Measurements from ENCODE around the gene ARID5A. TPM values are rescaled to one million over a fixed set of nuclear protein-coding genes. Genes with fewer than 3 reads are reported as not detected.

Gene ARID5A
- total and polyA plus RNA-seq, 2 of the 13 experiments (the other 11 are each of a cell fraction or from before 2014, with no cell fraction given), result 6.0 to 9.5 TPM

- 96% methylated on average over 7 of the region's 7 CpGs for WGBS (ENCODE audit: low lambda C conversion rate)
- in situ Hi-C loops (cut with HindIII; ENCODE audit: extremely low pct_ligation_motif_present, low pct_unique_long_range_greater_than_20kb), result no loop called here
- ATAC-seq (no peak), FAIRE-seq (no peak), DNase-seq (ENCODE audit: low spot score) (no peak)
- Histone ChIP-seq H3K27me3 (ENCODE audit: control insufficient read depth in 1 of 2, insufficient read depth in 2 of 2, low read length in 2 of 2) (no peaks in the 10 kb centered on the region), H3K4me2 (ENCODE audit: low read depth, low read length) (no peak overlapping the region), H3K79me2 (ENCODE audit: insufficient read depth, low read length) (no peaks in the 10 kb centered on the region), H4K20me1 (ENCODE audit: insufficient read depth, low read length) (no peaks in the 10 kb centered on the region), H3K27ac (ENCODE audit: extremely low read length, insufficient read depth, low read length) (no peak overlapping the region), H3K4me3 (replicated peaks in 1 of 3; ENCODE audit: insufficient read depth in 1 of 3, low read depth in 2 of 3, low read length in 3 of 3) (no peak overlapping the region), H3K36me3 (replicated peaks in 1 of 2; ENCODE audit: control insufficient read depth in 1 of 2, insufficient read depth in 2 of 2, low read length in 2 of 2) (no peaks in the 10 kb centered on the region; a peak in 1 of 5 replicates), H2AFZ (ENCODE audit: low read length) (no peak overlapping the region), H3K9me3 (ENCODE audit: low read length) (no peaks in the 10 kb centered on the region), H3K9ac (ENCODE audit: insufficient read depth, low read depth, low read length) (no peak overlapping the region), H3K4me1 (ENCODE audit: insufficient read depth, low read length) (peaks cover 19% of the 10 kb centered on the region)
- ChIA-PET CTCF (ENCODE audit: low intra/inter-chr PET ratio, low total read pairs) (no interaction called here), POLR2A (interaction anchor here (1.8 kb wide), 1 partner anchor 9 kb away, joined by 5 read pairs; no protein-coding TSS in a partner anchor)
- intact Hi-C loops (cut with micrococcal nuclease; ENCODE audit: unreplicated experiment), result no loop called here
- TF ChIP-seq CTCF (CRISPR knock-in tag; IDR thresholded peaks at IDR 0.05), result 0 out of 2 replicates have a peak, but pooled peaks have one; percentile 2
- no peak for TF ChIP-seq DMAP1 (CRISPR knock-in tag; IDR thresholded peaks at IDR 0.05)
- TF ChIP-seq RBFOX2 (IDR thresholded peaks at IDR 0.05; ENCODE audit: low read depth, low read length), result no peak
- TF ChIP-seq NONO (IDR thresholded peaks at IDR 0.05), result no peak
- TF ChIP-seq NONO (CRISPR knock-in tag; conservative IDR thresholded peaks at IDR 0.05), result no peak
- 0 out of 2 replicates have a peak, but pooled peaks have one; percentile 38 for TF ChIP-seq ZNF263 (CRISPR knock-in tag; IDR thresholded peaks at IDR 0.05)
- TF ChIP-seq ARNT (IDR thresholded peaks at IDR 0.05), result no peak
- no TSS peak for BruUV-seq (replicated peaks)
These were observed 10.7 kb downstream of the ARID5A start for GRCh38 chr2:96547203-96547641.

- H3K36me3 ChIP-seq (replicated peaks in 1 of 2; ENCODE audit: control insufficient read depth in 1 of 2, insufficient read depth in 2 of 2, low read length in 2 of 2), result no peaks in the 10 kb centered on the region; a peak in 1 of 5 replicates
- FAIRE-seq, result no peak
- H3K9ac ChIP-seq (ENCODE audit: insufficient read depth, low read depth, low read length), result no peak overlapping the region
- H3K4me2 ChIP-seq (ENCODE audit: low read depth, low read length), result no peak overlapping the region
- intact Hi-C loops (cut with micrococcal nuclease; ENCODE audit: unreplicated experiment) (no loop called here), in situ Hi-C loops (cut with HindIII; ENCODE audit: extremely low pct_ligation_motif_present, low pct_unique_long_range_greater_than_20kb) (no loop called here)
- H4K20me1 ChIP-seq (ENCODE audit: insufficient read depth, low read length), result no peaks in the 10 kb centered on the region
- H3K9me3 ChIP-seq (ENCODE audit: low read length), result no peaks in the 10 kb centered on the region
- no peaks in the 10 kb centered on the region for H3K27me3 ChIP-seq (ENCODE audit: control insufficient read depth in 1 of 2, insufficient read depth in 2 of 2, low read length in 2 of 2)
- ATAC-seq, result no peak
- 95% methylated on average over 6 of the region's 6 CpGs for WGBS (ENCODE audit: low lambda C conversion rate)
- TF ChIP-seq U2AF1 (optimal IDR thresholded peaks at IDR 0.05; ENCODE audit: low read depth, low read length), result no peak
- H3K4me1 ChIP-seq (ENCODE audit: insufficient read depth, low read length), result peaks cover 19% of the 10 kb centered on the region
- no peak overlapping the region for H3K4me3 ChIP-seq (replicated peaks in 1 of 3; ENCODE audit: insufficient read depth in 1 of 3, low read depth in 2 of 3, low read length in 3 of 3)
- no peak for DNase-seq (ENCODE audit: low spot score)
- ChIA-PET POLR2A (interaction anchor here (1.8 kb wide), 1 partner anchor 10 kb away, joined by 5 read pairs; no protein-coding TSS in a partner anchor), CTCF (ENCODE audit: low intra/inter-chr PET ratio, low total read pairs) (no interaction called here)
- H3K27ac ChIP-seq (ENCODE audit: extremely low read length, insufficient read depth, low read length), result no peak overlapping the region
- H2AFZ ChIP-seq (ENCODE audit: low read length), result no peak overlapping the region
- H3K79me2 ChIP-seq (ENCODE audit: insufficient read depth, low read length), result no peaks in the 10 kb centered on the region
- BruUV-seq (replicated peaks), result no TSS peak
These were observed 11.2 kb downstream of the ARID5A start for GRCh38 chr2:96547731-96548171.
